GM21825 (cell line): ENCODE measurements around the gene ZFHX3.

Experiments used
- ATAC-seq: cut with Tn5 transposase; IDR thresholded peaks from one replicate; pipeline ENCODE4 v1.9.1; 2021; ENCODE audit warnings: mild to moderate bottlenecking, moderate library complexity; ENCODE audit not compliant: unreplicated experiment

Gene ZFHX3

GRCh38 chr16:72911971-72912370 lies 136.0 kb downstream of the ZFHX3 start:
- no peak for ATAC-seq

GRCh38 chr16:72910875-72911274 lies 137.1 kb downstream of the ZFHX3 start:
- ATAC-seq = no peak

- no peak for ATAC-seq
These were observed 137.5 kb downstream of the ZFHX3 start for GRCh38 chr16:72910381-72910780.

GRCh38 chr16:72909196-72909595 lies 138.7 kb downstream of the ZFHX3 start:
- no peak for ATAC-seq

- ATAC-seq = no peak
These were observed 139.4 kb downstream of the ZFHX3 start for GRCh38 chr16:72908362-72909167.

- ATAC-seq = no peak
These were observed 142.3 kb downstream of the ZFHX3 start for GRCh38 chr16:72905581-72905980.

GRCh38 chr16:72903176-72903575 lies 144.8 kb downstream of the ZFHX3 start:
- ATAC-seq = no peak

GRCh38 chr16:72902206-72902605 lies 145.7 kb downstream of the ZFHX3 start:
- ATAC-seq = no peak

- ATAC-seq = no peak
These were observed 146.8 kb downstream of the ZFHX3 start for GRCh38 chr16:72901000-72901627.

GRCh38 chr16:72898216-72898825 lies 149.6 kb downstream of the ZFHX3 start:
- no peak for ATAC-seq

- no peak for ATAC-seq
These were observed 150.2 kb downstream of the ZFHX3 start for GRCh38 chr16:72897707-72898106.

GRCh38 chr16:72896485-72897118 lies 151.3 kb downstream of the ZFHX3 start:
- no peak for ATAC-seq

- ATAC-seq = no peak
These were observed 152.0 kb downstream of the ZFHX3 start for GRCh38 chr16:72895951-72896350.

- ATAC-seq = no peak
These were observed 153.4 kb downstream of the ZFHX3 start for GRCh38 chr16:72894293-72895151.

- ATAC-seq = no peak
These were observed 156.4 kb downstream of the ZFHX3 start for GRCh38 chr16:72891291-72892227.

- ATAC-seq = no peak
These were observed 157.3 kb downstream of the ZFHX3 start for GRCh38 chr16:72890587-72890986.

GRCh38 chr16:72889616-72890582 lies 158.0 kb downstream of the ZFHX3 start:
- no peak for ATAC-seq

- no peak for ATAC-seq
These were observed 160.4 kb downstream of the ZFHX3 start for GRCh38 chr16:72887537-72887936.
